GM12874 (cell line): ENCODE measurements around the gene PSMD14.

Source experiments
- CTCF ChIP-seq: IDR thresholded peaks from 2 replicates; pipeline ENCODE4 v1.5.1; 2011; ENCODE audit warnings: low read depth, mild to moderate bottlenecking, control low read depth, low read length, moderate library complexity; ENCODE audit not compliant: insufficient read depth

The PSMD14 gene

GRCh38 chr2:161406316-161406715, 98.1 kb downstream of the PSMD14 start:
- no peak for TF ChIP-seq CTCF

DNA sequence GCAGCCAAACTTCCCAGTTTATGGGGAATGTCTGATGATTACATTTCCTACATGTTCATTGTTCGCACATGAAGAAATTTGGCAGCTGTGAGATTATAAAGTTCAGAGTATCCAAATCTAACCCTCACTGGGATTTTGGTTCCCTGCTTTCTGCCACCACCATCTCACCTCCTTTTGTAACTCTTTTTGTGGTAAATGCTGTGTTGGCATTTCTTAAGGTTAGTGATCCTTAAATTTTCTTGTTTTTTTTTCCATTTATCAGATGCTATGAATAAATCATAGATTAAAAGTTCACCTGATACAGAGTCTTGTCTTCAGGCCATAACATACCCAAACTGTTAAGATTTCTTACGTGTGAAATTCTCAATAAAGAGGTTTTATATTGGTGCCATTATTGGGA, 99.4 kb downstream of the PSMD14 start:
- TF ChIP-seq CTCF = no peak

GRCh38 chr2:161409308-161409907, 101.2 kb downstream of the PSMD14 start:
- no peak for TF ChIP-seq CTCF

DNA sequence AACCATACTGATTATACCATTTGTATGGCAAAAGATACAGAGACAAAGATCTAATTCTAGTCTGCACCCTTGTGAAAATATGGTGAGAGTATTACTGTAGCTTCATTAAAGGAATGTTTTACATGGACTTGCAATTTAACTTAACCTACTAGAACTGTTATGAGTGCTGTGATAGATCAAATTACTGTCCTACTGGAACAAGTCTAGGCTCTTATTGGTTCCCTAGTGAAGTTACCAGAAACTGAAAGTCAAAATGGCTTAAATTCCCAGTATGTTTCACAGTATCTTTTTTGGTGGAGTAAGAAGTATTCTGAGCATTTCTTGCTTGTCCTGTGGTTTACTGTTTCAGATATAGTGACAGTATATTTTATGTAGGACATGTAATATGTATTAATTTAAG, 104.1 kb downstream of the PSMD14 start:
- TF ChIP-seq CTCF = no peak

DNA sequence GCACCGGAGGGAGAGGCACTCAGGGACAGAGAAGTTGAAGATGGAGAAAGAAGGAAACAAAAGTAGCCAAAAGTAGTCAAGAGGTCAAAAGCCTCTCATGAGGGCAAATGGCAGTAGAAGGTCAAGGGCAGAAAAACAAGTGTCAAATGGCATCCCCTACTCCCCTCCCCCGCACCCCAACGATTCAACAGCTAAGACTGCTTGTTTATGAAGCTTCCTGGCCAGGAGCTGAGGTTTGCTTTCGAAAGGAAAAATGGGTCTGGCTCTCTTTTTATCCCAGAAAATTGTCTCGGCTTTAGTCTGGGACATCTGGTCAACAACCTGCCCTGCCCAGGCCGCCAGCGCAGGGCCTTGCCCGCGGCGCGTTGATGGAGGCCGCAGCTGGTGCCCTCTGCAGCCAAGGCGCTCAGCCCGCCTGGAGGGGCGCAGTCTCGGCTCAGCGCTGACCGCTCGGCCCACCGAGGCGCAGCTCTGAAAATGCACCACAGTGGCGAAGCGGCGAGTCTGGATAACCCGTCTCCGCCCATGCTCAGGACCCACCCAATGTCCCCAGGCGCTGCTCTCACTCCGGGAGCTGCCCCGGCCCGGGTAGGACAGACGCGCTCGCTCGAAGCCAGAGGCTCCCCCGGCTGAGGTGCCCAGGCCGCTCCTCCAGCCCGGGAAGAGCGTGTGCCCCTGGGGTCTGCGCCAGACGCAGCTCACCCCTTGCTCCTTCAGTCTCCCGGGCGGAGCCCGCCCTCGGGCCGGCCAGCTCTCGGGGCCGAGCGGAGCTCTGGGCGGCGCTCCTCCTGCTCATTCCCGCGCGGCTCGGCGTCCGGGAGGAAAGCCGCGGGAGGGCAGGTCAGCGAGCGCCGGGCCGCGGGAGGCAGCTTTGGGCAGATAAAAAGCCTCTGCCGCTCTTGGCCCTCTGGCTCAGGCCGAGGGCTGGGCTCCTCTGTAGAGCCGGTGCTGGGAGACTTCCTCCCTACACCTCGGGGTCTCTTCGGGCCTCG, 106.1 kb downstream of the PSMD14 start:
- TF ChIP-seq CTCF = peak; percentile 20; the same call in 1 of the 2 replicates

DNA sequence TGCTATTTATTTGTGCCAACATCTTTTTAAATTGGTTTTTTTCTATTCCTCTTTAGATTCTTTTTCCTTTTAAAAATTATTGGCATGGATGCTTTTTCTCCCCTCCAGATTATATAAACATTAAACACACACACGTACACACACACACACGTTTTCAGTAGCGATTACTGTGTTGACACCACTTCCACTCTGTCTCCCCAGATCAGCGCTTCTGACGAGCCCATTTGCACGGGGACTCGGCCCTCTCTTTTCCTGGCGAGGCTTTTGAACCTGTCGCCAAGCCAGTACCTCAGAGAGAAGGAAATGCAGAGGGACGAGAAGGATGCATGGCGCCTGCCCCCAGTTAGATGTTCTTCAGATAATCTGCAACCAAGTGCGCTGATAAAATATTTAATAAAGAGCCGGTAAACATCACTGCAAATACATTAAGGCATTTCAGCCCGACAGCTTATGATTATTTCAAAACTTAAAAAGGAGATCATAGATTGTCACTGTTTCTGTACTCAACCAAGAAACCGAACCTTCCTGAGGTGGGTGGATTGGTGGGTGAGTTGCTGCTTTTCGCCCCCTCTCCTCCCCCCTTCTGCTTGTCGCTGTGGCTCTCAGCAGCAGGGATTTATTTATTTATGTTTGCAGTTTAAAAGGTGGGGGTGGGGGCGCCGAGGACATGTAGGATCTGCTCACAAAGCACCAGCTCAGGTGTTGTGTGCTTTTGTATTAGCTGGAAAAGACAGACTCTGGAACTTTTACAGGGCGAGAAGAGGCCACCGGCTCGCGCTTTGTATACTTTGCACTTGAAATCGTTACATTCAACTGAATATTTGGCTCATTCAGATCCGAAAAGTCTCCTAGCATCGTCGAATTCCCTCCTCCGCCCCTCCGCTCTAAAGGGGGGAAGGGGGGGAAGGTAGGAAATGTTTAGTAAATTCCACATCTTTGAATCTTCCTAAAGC, 107.1 kb downstream of the PSMD14 start:
- TF ChIP-seq CTCF = no peak
